OCI-LY7 (cell line): ENCODE data around the gene ASL.

ENCODE experiments used
- CTCF ChIP-seq: fragments of 200-600 bp; sonication (generic); conservative IDR thresholded peaks from 2 replicates; pipeline ENCODE4 v1.5.1; 2014; ENCODE audit warnings: mild to moderate bottlenecking, antibody characterized with exemption, low read length, moderate library complexity, mixed read lengths
- EZH2phosphoT487 ChIP-seq: fragments of 200-600 bp; sonication (generic); IDR thresholded peaks from 2 replicates; pipeline ENCODE4 v1.6.1; 2018; ENCODE audit warnings: low read depth, borderline replicate concordance, mild to moderate bottlenecking, mixed run types, antibody characterized with exemption, low read length, moderate library complexity, mixed read lengths

GRCh38 chr7:66100408-66101050, 24.9 kb downstream of the ASL start:
- TF ChIP-seq CTCF = no peak
- TF ChIP-seq EZH2phosphoT487 = no peak
